ENCODE results near the gene SPSB1. TPM values are rescaled to one million over a fixed set of nuclear protein-coding genes. Genes with fewer than 3 reads are reported as not detected.

The SPSB1 gene
- total RNA-seq, 1 donor from 2014 or later, result 5.6 TPM

DNA sequence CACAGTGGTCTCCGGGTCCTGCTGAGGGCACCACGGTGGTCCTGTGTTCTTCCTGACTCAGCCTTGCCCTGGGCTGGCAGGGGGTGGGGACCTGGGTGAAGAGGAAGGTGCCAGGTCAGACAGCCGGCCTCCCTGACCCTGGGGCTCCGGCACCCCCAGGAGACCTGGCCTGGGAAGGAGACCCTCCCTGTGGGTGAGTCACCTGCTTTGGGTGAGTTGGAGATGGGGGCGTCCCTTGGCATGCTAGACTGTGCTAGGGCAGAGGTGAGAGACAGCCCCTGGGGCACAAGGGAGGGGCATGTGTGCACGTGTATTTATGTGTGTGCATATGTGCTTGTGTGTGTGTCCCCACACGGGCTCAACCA, 23.4 kb downstream of the SPSB1 start:
- H3K27ac Mint-ChIP-seq, result no peak overlapping the region
- H3K4me1 Mint-ChIP-seq (ENCODE audit: unreplicated experiment), result peaks cover 20% of the 10 kb centered on the region
- no peaks in the 10 kb centered on the region for H3K36me3 Mint-ChIP-seq
- H3K27me3 Mint-ChIP-seq, result no peaks in the 10 kb centered on the region
- no peak for TF ChIP-seq CTCF (conservative IDR thresholded peaks at IDR 0.05)
- no peak for DNase-seq (ENCODE audit: extremely low spot score, unreplicated experiment)
- no peaks in the 10 kb centered on the region for H3K9me3 Mint-ChIP-seq
- no peak overlapping the region for H3K4me3 Mint-ChIP-seq

DNA sequence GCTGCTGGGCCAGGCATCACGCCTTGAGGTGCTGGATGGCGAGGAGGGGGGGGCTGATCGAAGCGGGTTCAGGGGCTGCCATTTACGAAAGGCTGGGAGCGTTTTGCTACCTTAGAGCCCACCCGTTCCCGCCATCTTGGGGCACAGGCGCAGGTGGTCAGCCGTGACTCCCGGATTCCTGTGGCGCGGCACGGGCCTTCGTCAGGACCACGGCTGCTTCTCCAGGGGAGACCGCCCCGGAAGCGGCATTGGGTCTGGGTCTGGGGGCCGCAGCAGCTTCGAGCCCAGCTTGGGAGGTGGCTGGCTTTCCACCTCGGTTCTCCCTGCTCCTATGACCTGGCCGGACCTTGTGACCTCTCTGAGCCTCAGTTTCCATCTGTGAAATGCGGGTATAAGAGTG, 23.8 kb downstream of the SPSB1 start:
- no peaks in the 10 kb centered on the region for H3K9me3 Mint-ChIP-seq
- DNase-seq (ENCODE audit: extremely low spot score, unreplicated experiment), result no peak

DNA sequence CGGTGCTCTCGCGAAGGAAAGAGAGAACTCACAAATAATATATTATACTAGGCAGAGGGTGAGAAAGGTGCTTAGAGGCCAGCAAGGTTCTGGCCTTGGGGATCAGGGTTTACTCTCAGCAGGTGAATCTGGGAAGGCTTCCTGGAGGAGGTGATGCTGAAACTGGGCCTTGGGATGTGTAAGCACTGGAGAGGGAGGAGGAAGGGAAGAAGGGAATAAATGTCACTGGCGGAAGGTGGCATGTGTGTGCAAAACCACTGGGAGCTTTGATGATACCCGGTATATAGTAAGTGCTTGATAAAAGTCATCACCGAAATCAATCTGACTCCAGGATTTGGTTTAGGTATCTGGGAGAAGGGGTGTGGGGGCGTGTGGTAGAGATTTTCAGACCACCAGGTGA, 24.4 kb downstream of the SPSB1 start:
- Mint-ChIP-seq H3K27ac (peak overlapping the region; percentile 37), H3K9me3 (no peaks in the 10 kb centered on the region), H3K4me3 (no peak overlapping the region), H3K4me1 (ENCODE audit: unreplicated experiment) (peaks cover 28% of the 10 kb centered on the region), H3K27me3 (no peaks in the 10 kb centered on the region), H3K36me3 (no peaks in the 10 kb centered on the region)
- no peak for DNase-seq (ENCODE audit: extremely low spot score, unreplicated experiment)
- TF ChIP-seq CTCF (conservative IDR thresholded peaks at IDR 0.05), result no peak

More for the DNA sequence above, 23.8 kb downstream of the SPSB1 start:
- Mint-ChIP-seq H3K36me3 (no peaks in the 10 kb centered on the region), H3K4me3 (no peak overlapping the region), H3K27ac (no peak overlapping the region), H3K4me1 (ENCODE audit: unreplicated experiment) (peaks cover 24% of the 10 kb centered on the region), H3K27me3 (no peaks in the 10 kb centered on the region)
- no peak for TF ChIP-seq CTCF (conservative IDR thresholded peaks at IDR 0.05)

DNA sequence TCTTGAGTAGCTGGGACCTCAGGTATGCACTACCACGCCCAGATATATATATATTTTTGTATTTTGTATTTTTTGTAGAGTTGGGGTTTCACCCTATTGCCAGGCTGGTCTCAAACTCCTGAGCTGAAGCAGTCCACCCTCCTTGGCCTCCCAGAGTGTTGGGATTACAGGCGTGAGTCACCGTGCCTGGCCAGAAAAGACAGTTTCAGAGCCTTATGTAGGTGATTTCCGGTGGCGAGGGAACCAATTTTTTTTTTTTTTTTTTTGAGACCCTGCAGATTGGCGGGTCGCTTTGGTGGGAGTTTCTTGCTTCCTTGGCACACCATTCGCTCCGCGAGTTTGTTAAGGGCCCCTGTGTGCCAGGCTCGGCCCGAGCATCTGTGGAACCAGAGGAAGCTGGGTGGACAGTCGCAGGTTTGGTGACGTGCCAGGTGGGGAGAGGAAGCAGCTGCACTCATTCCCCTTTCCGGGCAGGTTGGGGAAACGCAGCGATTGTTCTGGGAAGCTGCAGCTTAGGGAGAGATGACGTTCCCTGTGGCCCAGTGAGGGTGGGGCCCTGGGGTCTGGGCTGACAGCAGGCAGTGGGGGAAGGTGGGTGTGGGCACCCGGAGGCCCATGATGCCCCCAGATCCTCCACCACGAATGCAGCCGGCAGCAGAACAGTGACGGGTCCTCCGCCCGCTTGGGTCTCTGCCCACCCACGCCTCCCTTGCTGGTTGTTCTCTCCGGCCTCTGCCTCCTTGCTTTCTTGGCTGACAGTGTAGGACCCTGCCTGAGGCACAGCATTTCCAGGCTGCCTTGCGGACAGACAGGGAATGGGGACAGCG, 25.1 kb downstream of the SPSB1 start:
- no peaks in the 10 kb centered on the region for H3K27me3 Mint-ChIP-seq
- H3K4me1 Mint-ChIP-seq (ENCODE audit: unreplicated experiment), result peaks cover 28% of the 10 kb centered on the region
- no peak for DNase-seq (ENCODE audit: extremely low spot score, unreplicated experiment)
- H3K27ac Mint-ChIP-seq, result no peak overlapping the region
- no peaks in the 10 kb centered on the region for H3K9me3 Mint-ChIP-seq
- H3K4me3 Mint-ChIP-seq, result no peak overlapping the region
- TF ChIP-seq CTCF (conservative IDR thresholded peaks at IDR 0.05), result no peak
- no peaks in the 10 kb centered on the region for H3K36me3 Mint-ChIP-seq

GRCh38 chr1:9319208-9319788, 26.6 kb downstream of the SPSB1 start:
- Mint-ChIP-seq H3K27ac (no peak overlapping the region), H3K9me3 (no peaks in the 10 kb centered on the region), H3K36me3 (no peaks in the 10 kb centered on the region), H3K27me3 (no peaks in the 10 kb centered on the region), H3K4me1 (ENCODE audit: unreplicated experiment) (peaks cover 28% of the 10 kb centered on the region), H3K4me3 (no peak overlapping the region)
- no peak for TF ChIP-seq CTCF (conservative IDR thresholded peaks at IDR 0.05)
- no peak for DNase-seq (ENCODE audit: extremely low spot score, unreplicated experiment)
